Coronary artery (tissue), 2 donors: Measurements from ENCODE around the gene EMILIN3.

Experiments used
- DNase-seq: peaks from one replicate; pipeline ENCODE4 v3.0.0-alpha.2; 2017; ENCODE audit warnings: low spot score
- H3K27ac ChIP-seq, 2 donors: fragments of 200-600 bp; sonication (generic); one replicate each; pipeline ENCODE4 v1.5.1; 2016 to 2019
- H3K4me3 ChIP-seq: fragments of 200-600 bp; sonication (generic); 2 replicates; pipeline ENCODE4 v1.5.1; 2016; ENCODE audit warnings: mild to moderate bottlenecking, moderate library complexity
- TF ChIP-seq, protein P1 (sequence below): fragments of 200-600 bp; sonication (generic); IDR thresholded peaks from one replicate; pipeline ENCODE4 v1.5.1; 2019; ENCODE audit warnings: antibody characterized with exemption

The EMILIN3 gene

DNA sequence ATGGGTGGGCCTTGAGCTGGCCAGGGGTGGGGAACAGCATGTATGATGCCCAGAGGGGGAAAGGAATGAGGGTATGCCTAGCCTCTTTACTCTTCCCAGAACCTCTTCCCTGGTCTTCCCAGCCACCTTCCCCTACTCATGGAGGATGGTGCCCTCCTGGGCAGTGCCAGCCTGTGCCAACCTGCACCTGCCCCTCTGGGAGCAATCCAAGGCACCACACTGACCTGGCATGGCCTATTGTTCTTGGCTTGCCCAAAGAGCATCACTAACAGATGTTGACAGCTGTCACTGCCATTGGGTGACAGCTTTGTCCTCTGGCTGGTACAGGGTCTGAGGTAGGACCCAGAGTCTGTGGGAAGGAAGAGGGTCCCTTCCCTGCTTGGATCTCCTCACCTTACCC is 13.1 kb downstream of the EMILIN3 start:
- TF ChIP-seq, protein P1, sequence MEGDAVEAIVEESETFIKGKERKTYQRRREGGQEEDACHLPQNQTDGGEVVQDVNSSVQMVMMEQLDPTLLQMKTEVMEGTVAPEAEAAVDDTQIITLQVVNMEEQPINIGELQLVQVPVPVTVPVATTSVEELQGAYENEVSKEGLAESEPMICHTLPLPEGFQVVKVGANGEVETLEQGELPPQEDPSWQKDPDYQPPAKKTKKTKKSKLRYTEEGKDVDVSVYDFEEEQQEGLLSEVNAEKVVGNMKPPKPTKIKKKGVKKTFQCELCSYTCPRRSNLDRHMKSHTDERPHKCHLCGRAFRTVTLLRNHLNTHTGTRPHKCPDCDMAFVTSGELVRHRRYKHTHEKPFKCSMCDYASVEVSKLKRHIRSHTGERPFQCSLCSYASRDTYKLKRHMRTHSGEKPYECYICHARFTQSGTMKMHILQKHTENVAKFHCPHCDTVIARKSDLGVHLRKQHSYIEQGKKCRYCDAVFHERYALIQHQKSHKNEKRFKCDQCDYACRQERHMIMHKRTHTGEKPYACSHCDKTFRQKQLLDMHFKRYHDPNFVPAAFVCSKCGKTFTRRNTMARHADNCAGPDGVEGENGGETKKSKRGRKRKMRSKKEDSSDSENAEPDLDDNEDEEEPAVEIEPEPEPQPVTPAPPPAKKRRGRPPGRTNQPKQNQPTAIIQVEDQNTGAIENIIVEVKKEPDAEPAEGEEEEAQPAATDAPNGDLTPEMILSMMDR, result no peak
- no peak for DNase-seq
- no peak overlapping the region for H3K27ac ChIP-seq

DNA sequence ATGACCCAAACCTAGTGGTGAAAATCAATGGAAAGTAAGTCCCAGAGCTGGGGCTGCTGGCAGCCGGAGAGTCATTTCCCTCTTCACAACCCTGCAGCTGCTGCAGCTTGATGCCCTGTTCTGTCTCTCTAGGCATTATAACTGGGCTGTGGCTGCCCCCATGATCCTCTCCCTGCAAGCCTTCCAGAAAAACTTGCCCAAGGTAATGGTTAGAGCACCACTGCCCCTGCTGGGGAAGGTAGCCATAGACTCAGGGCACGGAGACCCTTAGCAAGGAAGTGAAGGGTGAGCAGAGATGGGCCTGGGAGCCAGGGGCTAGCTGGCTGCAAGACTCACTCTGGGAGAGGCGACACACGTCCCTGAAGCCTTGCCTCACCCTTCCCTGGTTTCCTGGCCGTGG is 14.0 kb downstream of the EMILIN3 start:
- no peak for DNase-seq
- Histone ChIP-seq H3K4me3 (no peak overlapping the region), H3K27ac (no peak overlapping the region)
- TF ChIP-seq, protein P1, result no peak

More for the DNA sequence above, 13.1 kb downstream of the EMILIN3 start:
- H3K4me3 ChIP-seq, result no peak overlapping the region

- TF ChIP-seq, protein P1, result no peak
- no peak for DNase-seq
- Histone ChIP-seq H3K27ac (no peak overlapping the region), H3K4me3 (no peak overlapping the region)
These were observed 14.5 kb downstream of the EMILIN3 start for GRCh38 chr20:41352106-41352505.

DNA sequence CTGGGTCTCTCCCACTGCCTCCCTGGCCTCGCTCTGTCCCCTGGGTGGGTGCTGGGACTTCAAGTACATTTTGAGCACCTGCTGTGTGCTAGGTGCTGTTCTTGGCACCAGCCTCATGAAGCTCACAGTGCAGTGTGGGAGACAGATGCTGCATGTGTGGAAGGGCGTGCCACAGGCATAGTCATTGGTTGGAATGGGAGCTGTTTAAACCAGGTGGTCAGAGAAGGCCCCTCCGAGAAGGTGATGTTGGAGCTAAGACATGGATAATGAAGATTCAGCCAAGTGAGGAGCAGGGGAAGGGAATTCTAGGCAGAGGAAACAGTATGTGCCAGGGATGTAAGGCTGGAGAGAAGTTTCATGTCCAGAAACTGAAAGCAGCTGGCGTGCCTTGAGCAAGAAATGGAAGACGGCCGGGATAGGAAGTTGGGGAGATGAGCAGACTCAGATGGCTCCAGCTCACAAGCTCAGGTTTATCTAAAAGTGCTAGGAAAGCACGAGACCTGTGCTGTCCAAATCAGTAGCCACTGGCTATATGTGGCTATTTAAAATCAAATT is 16.1 kb downstream of the EMILIN3 start:
- Histone ChIP-seq H3K4me3 (no peak overlapping the region), H3K27ac (no peak overlapping the region)
- no peak for DNase-seq
- TF ChIP-seq, protein P1, result no peak

- no peak overlapping the region for H3K27ac ChIP-seq
- H3K4me3 ChIP-seq, result no peak overlapping the region
- TF ChIP-seq, protein P1, result no peak
- no peak for DNase-seq
These were observed 16.7 kb downstream of the EMILIN3 start for GRCh38 chr20:41349943-41350342.

DNA sequence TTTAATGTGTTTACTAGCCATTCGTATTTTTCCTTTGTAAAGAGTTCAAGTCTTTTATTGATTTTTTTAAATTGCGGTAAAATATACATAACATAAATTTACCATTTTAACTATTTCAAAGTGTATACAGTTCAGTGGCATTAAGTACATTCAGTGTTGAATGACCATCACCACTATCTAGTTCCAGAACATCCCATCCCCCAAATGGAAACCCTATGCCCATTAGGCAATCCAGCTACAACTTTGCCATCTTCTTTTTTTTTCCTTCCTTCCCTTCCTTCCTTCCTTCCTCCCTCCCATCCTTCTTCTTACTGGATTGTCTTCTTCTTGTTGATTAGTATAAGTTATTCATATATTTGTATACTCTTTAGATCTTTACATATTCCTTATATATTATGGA is 17.4 kb downstream of the EMILIN3 start:
- DNase-seq, result no peak
- TF ChIP-seq, protein P1, result no peak
- Histone ChIP-seq H3K4me3 (no peak overlapping the region), H3K27ac (no peak overlapping the region)

DNA sequence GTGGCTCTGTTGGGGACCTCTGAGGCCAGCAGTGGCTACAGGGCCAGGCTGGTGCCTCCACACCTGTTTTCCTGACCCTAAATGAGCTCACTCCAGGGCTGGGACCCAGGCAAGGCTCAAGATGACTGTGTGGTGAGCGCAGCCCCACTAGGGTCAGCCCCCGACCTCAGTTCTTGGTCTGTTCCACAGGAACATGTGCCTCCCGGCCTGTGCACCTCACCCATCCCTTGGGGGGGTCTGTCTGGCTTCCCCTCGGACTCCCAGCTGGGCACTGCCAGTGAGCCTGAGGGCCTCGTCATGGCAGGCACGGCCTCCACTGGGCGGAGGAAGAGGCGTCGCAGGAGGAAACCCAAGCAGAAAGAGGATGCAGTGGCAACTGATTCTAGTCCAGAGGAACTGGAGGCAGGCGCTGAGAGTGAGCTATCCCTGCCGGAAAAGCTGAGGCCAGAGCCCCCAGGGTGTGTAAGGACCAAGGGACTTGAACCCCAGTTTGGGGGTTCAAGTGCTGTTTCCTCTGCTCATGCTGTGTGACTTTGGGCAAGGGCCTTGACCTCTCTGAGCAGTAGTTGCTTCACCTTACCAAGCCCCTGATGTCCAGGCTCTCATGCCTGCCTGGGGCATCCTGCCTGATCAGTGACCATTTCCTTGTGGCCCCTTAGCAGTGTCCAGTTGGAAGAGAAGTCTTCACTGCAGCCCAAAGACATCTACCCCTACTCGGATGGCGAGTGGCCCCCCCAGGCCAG is 18.0 kb downstream of the EMILIN3 start:
- H3K27ac ChIP-seq, result no peak overlapping the region
- DNase-seq, result no peak
- no peak overlapping the region for H3K4me3 ChIP-seq
- TF ChIP-seq, protein P1, result no peak
